Osteoblast (primary cell): ENCODE data around the gene PADI6. TPM values are rescaled to one million over a fixed set of nuclear protein-coding genes. Genes with fewer than 3 reads are reported as not detected.

Experiments used
- DNase-seq: peaks from one replicate; pipeline ENCODE4 v3.0.0; 2011; ENCODE audit warnings: low spot score, mixed read lengths; ENCODE audit not compliant: insufficient read length; ENCODE audit errors: missing footprints
- H2AFZ ChIP-seq: 2 replicates; pipeline ENCODE4 v1.6.0; 2011; ENCODE audit warnings: mild to moderate bottlenecking, low read length
- H3K27ac ChIP-seq: 2 replicates; pipeline ENCODE4 v1.5.1; 2011; ENCODE audit warnings: mild to moderate bottlenecking, low read depth, low read length, moderate library complexity
- H3K27me3 ChIP-seq: 2 replicates; pipeline ENCODE4 v1.6.0; 2012; ENCODE audit warnings: mild to moderate bottlenecking, control low read depth, inconsistent platforms, low read length, moderate library complexity; ENCODE audit not compliant: insufficient read depth
- H3K36me3 ChIP-seq: 2 replicates; pipeline ENCODE4 v1.5.1; 2011; ENCODE audit warnings: mild to moderate bottlenecking, low read length, control low read depth, moderate library complexity; ENCODE audit not compliant: insufficient read depth
- H3K4me1 ChIP-seq: 2 replicates; pipeline ENCODE4 v1.5.1; 2011; ENCODE audit warnings: mild to moderate bottlenecking, low read length, control low read depth, moderate library complexity; ENCODE audit not compliant: insufficient read depth
- H3K4me2 ChIP-seq: 2 replicates; pipeline ENCODE4 v1.6.0; 2011; ENCODE audit warnings: mild to moderate bottlenecking, low read length; ENCODE audit not compliant: insufficient read depth
- H3K4me3 ChIP-seq: fragments of 200-600 bp; sonication (generic); 3 replicates; pipeline ENCODE4 v1.5.1; 2012; ENCODE audit warnings: mild to moderate bottlenecking, low read length, inconsistent platforms; ENCODE audit not compliant: insufficient read depth
- H3K79me2 ChIP-seq: 2 replicates; pipeline ENCODE4 v1.6.0; 2012; ENCODE audit warnings: mild to moderate bottlenecking, low read length, control low read depth, inconsistent platforms; ENCODE audit not compliant: insufficient read depth
- H3K9me3 ChIP-seq: 2 replicates; pipeline ENCODE4 v1.5.1; 2011; ENCODE audit warnings: low read depth, low read length, control low read depth
- H4K20me1 ChIP-seq: 2 replicates; pipeline ENCODE4 v1.6.0; 2012; ENCODE audit warnings: mild to moderate bottlenecking, low read length, control low read depth; ENCODE audit not compliant: insufficient read depth
- CTCF ChIP-seq: IDR thresholded peaks from 2 replicates; pipeline ENCODE4 v1.5.1; 2011; ENCODE audit warnings: mild to moderate bottlenecking, low read depth, low read length, moderate library complexity; ENCODE audit errors: extremely low read depth
- total RNA-seq: library from RNA; depleted of rRNA; stranded (reverse); fragments of >200 nt; gene quantifications from 2 replicates; pipeline ENCODE4 v1.2.3, GENCODE V29; 2012

The PADI6 gene
- total RNA-seq, 1 donor, result not detected

GRCh38 chr1:17425806-17426600 lies 54.0 kb downstream of the PADI6 start:
- peaks cover 55% of the 10 kb centered on the region for H3K36me3 ChIP-seq
- no peak for TF ChIP-seq CTCF
- peak; percentile 68 for DNase-seq
- no peak overlapping the region for H3K4me2 ChIP-seq
- H3K9me3 ChIP-seq, result no peaks in the 10 kb centered on the region
- H3K27me3 ChIP-seq, result no peaks in the 10 kb centered on the region
- no peak overlapping the region for H3K27ac ChIP-seq
- no peaks in the 10 kb centered on the region for H3K4me1 ChIP-seq
- H3K79me2 ChIP-seq, result peaks cover 85% of the 10 kb centered on the region
- H3K4me3 ChIP-seq, result no peak overlapping the region
- H4K20me1 ChIP-seq, result peaks cover 41% of the 10 kb centered on the region
- H2AFZ ChIP-seq, result no peak overlapping the region

- Histone ChIP-seq H3K4me3 (no peak overlapping the region), H3K27me3 (no peaks in the 10 kb centered on the region), H3K36me3 (peaks cover 49% of the 10 kb centered on the region), H2AFZ (no peak overlapping the region), H3K79me2 (peaks cover 95% of the 10 kb centered on the region), H3K4me1 (no peaks in the 10 kb centered on the region), H3K4me2 (no peak overlapping the region), H4K20me1 (peaks cover 44% of the 10 kb centered on the region), H3K9me3 (no peaks in the 10 kb centered on the region), H3K27ac (no peak overlapping the region)
- DNase-seq, result peak; percentile 64
- no peak for TF ChIP-seq CTCF
Measured at GRCh38 chr1:17427696-17428660, 56.0 kb downstream of the PADI6 start.

- no peak for TF ChIP-seq CTCF
- Histone ChIP-seq H3K79me2 (peaks cover 95% of the 10 kb centered on the region), H3K9me3 (no peaks in the 10 kb centered on the region), H2AFZ (no peak overlapping the region), H3K4me3 (no peak overlapping the region), H3K36me3 (peaks cover 45% of the 10 kb centered on the region), H3K27ac (no peak overlapping the region), H3K4me1 (no peaks in the 10 kb centered on the region), H3K4me2 (no peak overlapping the region), H4K20me1 (peaks cover 44% of the 10 kb centered on the region), H3K27me3 (no peaks in the 10 kb centered on the region)
- DNase-seq, result no peak
Measured at GRCh38 chr1:17429183-17429582, 57.2 kb downstream of the PADI6 start.

GRCh38 chr1:17432412-17432811 lies 60.4 kb downstream of the PADI6 start:
- Histone ChIP-seq H3K79me2 (peaks cover 95% of the 10 kb centered on the region), H3K36me3 (peaks cover 26% of the 10 kb centered on the region), H3K4me1 (peaks cover 12% of the 10 kb centered on the region), H3K4me2 (no peak overlapping the region), H3K27ac (no peak overlapping the region), H3K9me3 (no peaks in the 10 kb centered on the region), H3K27me3 (no peaks in the 10 kb centered on the region), H3K4me3 (no peak overlapping the region), H4K20me1 (peaks cover 49% of the 10 kb centered on the region), H2AFZ (no peak overlapping the region)
- DNase-seq, result no peak
- no peak for TF ChIP-seq CTCF
